NCI-H1694 treated with DMSO at 0.1 percent for 48 hours (cell line): ENCODE measurements around the gene RRP9.
"Not testable (repeated sequence)": the region's sequence is repeated elsewhere in the genome, so short reads cannot be mapped to it uniquely, and the experiment has no call there.

Experiments used
- DNase-seq: peaks from one replicate; lab custom pipeline; 2025; lab: John Stamatoyannopoulos, UW

RRP9 gene

DNA sequence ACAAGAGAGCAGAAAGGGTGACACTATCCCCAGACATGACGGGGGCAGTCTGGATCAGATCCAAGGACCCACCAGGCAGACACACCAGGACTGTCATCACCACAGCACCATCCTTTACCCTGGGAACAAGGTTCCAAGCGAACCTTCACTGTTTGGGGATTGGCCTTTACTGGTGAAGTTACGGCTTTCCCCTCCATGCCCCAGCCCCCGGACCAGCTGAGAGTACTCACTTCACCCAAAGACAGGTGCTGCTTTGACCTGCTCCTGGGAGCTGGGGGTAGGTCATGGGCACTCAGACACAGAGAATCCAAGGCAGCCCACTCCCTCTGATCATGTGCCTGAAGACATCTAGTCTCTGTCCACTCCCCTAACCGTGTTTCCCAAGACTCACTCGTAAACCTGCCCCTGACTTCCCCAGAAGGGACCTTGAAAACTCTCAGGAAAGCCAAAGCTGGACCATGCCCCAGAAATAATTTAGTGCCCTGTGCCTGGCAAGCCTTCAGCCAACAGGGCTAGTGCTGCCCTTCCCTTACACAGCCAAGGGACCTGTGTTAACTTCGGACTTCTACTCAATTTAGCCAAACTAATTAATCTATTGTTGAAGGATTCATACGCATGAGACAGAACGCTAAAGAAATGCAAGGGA lies 2.8 kb downstream of the RRP9 start:
- no peak for DNase-seq

DNA sequence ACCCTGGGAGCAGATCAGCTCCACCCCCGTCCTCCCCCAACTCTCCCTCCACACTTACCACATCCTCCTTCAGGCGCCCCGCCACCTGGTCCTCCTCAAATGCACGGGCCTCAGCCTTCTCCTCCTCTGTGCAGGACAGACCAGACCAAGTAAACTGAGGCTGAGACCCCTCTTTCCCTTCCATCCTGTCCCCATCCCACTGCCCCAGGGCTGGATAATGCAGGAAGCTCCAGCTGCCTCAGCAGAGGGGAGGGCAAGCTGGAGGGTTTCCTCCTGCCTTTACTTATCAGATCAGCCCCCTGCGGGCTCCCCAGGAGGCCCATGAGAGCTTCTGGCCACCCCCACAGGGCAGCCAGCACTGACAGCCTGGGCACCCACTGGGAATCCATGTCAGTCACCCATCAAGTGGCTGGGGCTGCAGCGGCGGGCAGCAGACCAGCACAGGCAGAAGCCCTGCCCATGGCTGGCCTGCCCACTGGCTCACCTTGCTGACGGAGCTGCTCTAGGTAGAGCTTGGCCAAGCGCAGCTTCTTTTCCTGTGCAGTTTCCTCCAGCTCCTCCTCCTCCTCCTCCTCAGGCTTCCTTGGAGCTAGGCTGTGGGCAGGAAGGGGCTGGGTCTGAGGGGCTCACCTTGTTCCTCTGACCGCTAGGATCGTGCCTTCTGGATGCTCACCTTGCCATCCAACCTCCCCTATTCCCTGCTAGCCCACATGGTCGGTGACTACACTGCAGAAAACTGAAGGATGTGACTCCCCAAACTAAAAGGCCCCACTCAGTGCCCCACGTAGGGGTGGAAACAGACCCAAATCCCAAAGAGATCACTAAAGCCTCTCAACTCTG lies 3.9 kb downstream of the RRP9 start:
- DNase-seq = no peak

DNA sequence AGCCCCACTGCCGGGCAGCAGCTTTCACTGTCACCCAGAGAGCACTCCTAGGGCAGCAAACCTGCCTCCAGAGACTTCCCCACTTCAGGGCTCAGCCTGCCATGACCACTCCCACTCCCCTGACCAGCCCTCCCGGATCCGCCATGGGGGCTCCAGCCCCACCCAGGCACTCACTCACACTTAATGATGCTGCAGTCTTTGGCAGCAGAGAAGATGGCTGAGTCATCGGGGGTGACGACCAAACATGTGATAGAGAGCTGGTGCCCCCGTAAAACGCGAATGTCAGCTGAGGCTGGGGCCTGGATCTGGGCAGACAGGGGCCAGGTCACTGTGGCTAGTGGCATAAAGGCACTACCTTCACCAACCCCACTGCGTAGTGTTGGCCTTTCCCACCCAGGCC lies 4.7 kb downstream of the RRP9 start:
- no peak for DNase-seq

DNA sequence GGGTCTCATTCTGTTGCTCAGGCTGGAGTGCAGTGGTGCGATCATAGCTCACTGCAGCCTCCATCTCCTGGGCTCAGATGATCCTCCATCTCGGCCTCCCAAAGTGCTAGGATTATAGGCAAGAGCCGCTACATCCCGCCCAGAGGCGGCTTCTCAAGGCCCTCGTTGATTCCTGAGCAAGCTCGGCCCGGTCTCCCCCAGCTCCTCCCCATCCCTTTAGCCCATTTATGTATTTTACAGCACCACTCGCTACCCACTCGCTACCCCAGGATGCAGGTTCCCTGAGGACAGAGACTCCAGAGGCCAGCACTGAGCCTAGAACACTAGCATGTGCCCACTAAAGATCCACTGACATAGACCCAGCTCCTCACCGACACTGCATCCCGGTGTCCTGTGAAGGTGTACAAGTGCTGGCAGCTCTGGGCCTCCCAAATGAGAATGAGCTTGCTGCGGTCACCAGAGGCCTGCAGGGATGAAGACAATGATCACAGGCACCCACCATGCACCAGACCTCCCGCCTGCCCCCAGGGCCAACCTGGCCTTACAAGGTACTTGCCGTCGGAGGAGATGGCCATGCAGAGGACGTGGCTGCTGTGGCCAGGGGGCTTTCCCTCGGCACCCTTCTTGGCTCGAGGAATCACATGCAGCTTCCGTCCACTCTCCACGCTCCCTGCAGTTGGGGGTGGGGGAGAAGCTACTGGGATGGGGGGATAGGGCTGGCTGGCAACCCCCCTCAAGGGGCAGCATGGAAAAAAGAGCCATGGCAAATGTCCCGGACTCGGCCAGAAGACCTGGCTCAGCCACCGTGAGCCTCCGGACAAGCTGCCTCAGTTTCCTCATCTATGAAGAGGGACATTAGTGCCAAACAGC lies 5.6 kb downstream of the RRP9 start:
- no peak for DNase-seq

DNA sequence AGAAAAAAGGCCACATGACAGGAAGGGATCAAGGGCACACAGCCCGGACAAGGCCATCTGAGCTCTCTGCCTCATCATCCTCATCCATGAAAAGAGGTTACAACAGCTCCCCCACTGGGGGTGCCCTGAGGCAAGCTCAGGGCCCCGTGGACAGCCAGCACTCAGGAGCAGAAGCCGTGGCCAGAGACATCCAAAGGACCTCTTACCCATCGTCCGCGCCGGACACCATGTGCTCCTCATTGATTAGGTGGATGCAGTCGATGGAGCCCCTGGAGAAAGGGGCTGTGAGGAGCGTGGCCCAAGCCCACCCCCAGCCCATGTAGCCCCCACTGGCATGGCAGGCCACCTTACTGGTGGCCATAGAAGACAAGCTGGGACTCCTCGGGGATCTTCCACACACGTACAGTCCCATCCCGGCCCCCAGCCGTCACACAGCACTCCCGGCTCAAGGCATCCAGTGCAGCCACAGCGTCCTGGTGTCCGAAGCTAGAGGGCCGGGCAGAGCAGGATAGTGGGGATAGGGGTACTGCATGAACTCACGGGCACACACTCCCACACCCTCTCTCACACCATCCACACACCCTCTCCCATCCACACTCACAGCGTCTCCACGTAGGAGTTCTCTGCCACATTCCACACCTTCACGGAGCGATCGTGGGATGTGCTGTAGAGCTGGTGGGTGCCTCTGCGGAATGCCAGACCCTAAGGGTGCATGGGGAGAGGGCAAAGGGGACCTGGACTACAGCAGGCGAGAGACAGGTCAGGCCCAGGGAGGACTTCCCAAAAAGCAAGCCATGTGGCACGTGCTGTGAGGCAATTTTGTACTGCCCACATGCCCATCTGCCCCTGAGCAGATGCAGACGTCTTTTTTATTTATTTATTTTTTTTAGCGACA lies 6.5 kb downstream of the RRP9 start:
- no peak for DNase-seq

DNA sequence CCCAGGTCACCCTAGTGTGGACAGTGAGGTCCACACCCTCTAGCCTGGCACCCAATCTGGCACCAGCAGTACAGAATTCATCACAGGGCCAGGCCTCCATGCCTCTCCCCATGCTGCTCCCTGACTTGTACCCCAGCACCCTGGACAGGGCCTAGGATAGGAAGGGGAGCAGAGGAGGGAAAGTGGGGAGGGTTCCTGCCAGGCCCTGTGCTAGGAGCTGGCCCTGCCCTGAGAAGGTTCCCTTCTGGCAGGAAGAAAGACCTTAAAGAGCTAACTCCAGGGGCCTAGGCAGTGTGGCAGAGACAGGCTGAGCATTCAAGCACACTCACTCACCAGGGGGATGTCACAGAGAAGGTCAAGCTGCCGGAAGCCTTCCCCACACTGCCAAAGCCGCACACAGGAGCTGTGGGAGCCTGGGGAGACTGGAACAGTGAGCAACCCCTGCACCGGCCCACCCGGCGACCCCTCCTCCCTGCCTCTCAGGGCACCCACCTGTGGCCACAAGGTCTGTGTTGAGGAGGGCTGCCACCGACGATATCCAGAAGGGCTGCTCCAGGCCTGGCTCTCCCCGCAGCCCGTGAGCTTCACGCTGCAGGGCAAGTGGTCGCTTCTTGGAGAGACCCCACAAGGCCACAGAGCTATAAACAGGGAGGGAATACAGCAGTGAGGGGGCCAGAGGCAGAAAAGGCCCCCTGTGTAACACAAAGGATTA lies 7.4 kb downstream of the RRP9 start:
- DNase-seq = no peak

DNA sequence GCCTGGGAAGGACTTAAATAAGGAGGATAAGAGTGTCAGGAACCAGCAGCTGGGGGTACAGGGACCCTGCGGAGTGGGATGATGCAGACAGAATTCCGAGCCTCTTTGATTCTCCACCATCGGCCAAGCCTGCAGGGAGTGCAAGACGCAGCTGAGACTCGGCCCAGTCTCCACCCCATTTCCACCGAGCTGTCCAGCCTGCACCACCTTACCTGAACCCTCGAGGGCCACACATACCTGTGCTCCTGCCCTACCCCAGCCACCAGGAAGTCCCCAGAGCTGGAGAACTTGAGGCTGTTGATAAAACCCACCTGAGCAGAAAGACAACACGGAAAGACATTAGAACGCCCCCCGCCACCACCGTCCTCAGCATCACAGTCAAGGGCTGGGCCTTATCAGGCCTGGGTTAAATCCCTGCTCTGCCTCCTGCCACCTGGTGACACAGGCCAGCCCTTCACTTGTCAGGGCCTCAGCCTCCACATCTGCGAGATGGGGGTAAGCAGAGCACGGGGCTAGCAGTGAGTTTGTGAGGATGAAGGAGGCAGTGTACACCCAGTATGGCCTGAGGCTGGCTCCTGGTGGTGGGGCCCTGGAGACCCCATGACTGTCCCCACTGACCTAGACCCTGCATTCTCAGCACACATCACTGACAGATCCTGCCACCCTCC lies 8.1 kb downstream of the RRP9 start:
- DNase-seq = no peak

DNA sequence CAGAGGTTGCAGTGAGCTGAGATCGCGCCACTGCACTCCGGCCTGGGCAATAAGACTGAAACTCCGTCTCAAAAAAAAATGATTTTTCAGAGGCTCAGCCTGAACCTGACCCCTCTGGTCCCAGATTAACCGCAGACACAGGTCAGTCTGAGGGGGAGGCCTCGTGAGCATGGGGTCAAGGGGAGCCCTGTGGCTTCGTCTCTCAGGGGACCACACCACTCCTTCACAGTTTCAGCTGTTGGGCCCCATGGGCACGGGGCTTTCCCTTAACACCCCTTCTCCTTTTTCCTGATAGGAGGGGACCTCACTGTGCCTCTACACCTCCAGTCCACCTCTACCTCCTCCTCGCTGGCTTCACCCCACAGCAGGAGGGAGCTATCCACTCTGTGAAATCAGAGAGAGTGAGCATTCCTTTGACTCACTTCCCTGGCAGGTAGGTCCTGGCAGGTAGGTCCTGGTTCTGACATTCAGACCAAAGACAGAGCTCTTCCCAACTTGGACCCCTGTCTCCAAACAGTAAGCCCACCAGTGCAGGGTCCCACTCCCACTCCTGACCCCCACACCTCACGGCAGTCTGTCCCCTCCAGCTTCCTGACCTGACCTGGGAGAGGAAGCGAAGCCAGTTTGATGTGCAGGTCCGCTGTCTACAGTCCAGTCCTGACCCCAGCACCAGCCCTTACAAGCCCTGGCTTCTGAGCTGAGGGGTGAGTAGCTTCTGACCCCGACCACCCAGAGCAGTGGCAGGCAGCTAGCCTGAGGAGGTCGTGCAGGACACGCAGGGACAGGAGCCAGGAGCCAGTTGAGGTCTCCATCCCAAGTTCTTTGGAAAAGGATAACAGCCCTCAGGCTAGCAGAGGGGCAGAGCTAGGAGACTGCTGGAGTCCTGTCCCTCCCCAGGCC lies 9.0 kb downstream of the RRP9 start:
- no peak for DNase-seq

DNA sequence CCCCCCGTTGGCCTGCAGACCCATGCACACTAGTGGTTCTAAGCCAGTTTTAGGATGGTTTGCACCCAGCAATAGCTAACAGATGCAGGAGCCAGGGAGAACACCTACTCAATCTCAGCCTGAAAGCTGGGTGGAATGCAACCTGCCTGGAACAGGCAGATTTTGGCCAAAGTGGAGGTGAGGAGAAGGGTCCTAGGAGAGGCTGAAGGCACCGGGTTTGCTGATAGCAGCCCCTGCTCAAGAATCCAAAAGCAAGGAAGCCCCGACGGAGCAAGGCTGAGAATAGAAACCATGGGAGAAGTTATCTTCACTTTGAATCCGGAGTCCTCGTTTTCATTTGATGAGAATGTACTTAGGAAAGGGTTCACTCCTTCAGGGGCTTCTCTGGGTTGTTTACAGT lies 9.9 kb downstream of the RRP9 start:
- no peak for DNase-seq

DNA sequence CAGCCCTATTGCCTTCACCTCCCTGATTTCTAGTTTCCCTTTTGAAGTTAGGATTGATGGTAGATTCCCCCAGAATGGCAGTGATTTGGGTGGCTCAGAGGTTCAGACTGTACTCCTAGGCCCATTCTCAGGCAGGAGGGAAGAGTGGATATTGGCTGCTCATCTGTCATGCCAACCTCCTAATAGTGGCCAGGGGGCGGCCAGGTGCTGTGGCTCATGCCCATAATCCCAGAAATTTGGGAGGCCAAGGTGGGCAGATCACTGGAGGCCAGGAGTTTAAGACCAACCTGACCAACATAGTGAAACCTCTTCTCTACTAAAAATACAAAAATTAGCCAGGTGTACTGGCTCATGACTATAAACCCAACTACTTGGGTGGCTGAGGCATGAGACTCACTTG lies 11.3 kb downstream of the RRP9 start:
- no peak for DNase-seq

DNA sequence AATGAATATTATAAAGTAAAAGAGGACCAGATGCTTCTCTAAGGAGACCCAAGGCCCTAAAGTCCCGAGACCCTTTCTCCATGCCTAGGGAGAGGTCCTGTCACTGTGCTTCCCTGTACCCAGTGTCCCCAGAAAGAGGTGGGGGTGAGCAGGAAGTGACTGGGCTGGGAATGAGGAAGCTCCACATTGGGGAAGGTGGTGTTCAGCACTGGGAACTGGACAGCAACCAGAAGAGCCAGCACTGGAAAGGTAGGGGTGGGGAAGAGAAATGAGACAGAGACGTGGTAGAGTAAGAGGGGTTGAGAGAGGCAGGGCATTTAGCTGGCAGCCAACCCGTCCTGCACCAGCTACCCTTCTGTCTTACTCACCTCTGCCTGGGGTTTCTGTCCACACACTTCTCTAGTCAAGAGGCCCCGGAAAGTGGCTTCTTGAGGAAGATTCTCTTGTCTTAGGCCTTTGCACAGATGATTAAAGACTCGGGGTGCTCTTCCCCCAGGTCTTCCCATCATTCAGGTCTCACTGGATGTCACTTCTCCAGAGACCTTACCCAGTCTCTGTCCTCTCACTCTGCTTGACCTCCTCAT lies 12.2 kb downstream of the RRP9 start:
- no peak for DNase-seq

DNA sequence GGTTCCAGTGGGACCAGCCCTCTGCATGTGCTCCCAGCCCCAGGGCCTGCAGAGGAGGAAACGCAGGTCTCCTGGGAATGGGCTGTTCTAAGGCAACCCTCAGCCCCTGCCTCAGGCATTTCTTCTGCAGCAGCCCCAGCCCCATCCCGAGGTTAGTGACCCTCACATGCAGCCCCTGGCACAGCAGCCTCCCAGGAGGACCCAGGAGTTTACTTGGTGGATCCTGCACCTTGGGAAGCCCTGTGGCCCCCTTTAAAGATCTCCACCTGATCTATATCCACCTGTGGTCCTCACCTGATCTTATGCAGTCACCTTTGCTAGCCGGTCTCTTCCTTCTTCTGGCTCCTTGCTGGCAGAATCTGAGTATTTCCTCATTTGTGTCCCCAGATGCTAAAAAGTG lies 12.7 kb downstream of the RRP9 start:
- DNase-seq = not testable (repeated sequence)

DNA sequence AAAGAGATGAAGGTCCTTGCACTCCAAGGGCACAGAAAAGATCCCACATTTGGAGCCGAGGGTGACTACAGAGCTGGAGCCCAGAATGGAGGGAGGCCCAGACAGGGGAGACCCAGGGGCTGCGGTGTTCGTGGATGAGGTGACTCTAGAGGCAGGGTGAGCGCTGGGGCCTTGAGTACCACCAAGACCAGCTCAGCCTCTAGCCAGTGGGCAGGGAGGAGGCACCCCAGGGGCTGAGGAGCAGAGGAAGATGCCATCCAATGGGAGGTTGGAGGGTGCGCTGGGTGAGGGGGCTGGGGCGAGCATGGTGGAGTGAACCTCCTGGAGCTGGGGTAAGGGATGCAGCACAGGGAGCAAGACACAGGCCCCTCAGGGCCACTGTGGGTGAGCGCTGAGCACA lies 13.3 kb downstream of the RRP9 start:
- no peak for DNase-seq

DNA sequence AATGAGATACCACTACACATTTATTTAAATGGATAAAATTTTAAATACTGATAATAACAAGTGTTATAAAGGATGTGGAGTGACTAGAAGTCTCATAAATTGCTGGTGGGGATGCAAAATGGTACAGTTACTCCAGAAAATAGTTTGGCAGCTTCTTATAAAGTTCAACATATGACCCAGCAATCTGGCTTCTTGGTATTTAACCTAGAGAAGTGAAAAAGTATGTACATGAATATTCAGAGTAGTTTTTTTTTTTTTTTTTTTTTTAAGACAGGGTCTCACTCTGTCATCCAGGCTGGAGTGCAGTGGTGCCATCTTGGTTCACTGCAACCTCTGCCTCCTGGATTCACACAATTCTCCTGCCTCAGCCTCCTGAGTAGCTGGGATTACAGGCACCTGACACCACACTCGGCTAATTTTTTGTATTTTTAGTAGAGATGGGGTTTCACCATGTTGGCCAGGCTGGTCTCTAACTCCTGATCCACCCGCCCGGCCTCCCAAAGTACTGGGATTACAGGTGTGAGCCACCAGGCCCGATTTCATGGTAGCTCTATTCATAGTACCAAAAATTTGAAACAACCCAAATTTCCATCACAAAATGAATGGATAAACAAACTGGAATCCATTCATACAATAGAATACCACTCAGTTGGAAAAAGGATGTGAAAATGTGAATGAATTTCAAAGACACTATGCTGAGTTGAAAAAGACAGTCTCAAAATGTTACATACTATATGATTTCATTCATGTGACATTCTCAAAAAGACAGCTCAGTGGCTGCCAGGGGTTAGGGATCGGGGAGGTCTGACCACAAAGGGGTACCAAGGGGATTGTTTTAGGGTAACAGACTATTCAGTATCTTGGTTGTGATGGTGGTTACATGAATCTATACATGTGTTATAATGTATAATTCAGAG lies 14.4 kb downstream of the RRP9 start:
- no peak for DNase-seq

DNA sequence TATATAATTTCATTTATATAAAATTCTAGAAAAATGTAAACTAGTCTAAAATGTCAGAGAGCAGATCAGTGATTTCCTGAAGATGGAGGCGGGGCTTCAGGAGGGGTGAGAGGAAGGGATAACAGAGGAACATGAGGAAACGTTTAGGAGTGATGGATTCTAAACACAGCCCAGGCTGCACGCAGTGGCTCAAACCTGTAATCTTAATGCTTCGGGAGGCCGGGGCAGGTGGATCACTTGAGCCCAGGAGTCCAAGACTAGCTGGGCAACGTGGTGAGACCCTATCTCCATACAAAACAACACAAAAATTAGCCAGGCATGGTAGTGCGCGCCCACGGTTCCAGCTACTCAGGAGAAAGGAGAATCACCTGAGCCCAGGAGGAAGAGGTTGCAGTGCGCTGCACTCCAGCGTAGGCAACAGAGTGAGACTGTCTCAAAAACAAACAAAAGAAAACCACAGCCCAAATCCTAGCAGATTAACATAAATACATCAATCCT lies 20.6 kb downstream of the RRP9 start:
- DNase-seq = no peak

DNA sequence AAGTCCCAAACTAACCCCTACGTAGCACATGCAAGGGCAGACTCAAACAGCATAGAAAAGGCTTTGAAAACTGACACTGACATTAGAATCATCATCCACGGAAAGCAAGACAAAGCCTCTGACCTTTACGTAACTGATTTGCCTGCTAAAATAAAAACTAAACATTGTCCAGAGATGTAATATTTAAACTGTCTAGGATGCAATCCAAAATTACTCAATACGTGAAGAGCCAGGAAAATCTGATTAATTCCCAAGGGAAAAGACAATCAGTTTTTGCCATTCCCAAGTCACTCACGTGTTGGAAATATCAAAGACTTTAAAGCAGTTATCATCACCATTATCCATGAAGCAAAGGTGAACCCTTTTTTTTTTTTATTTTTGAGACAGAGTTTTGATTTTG lies 25.3 kb downstream of the RRP9 start:
- no peak for DNase-seq

DNA sequence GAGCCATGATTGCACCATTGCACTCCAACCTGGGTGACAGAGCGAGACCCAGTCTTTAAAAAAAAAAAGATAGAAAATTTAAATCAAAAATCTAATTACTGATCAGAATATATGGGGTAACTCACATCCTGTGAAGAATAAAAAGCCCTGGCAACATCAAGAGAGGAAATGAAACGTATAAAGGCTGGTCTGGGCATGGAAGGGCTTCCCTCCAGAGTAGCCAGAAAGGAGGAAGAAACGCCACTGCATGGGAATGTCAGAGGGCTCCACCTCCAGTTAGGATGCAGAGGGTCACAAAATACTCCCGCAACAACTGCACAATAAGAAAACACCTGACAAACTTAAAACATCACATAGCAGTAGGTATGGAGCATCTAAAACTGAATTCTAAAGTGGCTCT lies 33.7 kb downstream of the RRP9 start:
- DNase-seq = no peak
